GM20431 (cell line): Measurements from ENCODE around the gene HSD11B2.

ENCODE experiments used
- in situ Hi-C: fragments of 300-500 bp; cut with MseI, MboI; formaldehyde crosslinking; loops from one replicate; pipeline ENCODE4 v1.15.0; 2020; ENCODE audit warnings: low sequenced_read_pairs; ENCODE audit not compliant: unreplicated experiment

Gene HSD11B2

DNA sequence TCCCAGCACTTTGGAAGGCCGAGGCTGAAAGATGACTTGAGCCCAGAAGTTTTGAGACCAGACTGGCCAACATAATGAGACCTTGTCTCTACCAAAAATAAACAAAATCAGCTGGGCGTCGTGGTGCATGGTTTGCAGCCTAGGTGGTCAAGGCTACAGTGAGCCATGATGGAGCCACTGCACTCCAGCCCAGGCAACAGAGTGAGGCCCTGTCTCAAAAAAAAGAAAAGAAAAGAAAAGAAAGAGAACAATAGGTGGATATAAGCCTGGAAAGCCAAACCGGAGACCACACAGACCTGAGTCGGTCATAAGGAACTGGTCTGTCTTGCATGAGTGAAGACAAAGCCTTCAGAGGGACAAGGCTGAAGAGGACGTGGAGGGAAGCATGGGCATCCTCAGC lies 35.7 kb downstream of the HSD11B2 start:
- in situ Hi-C loops: no loop called here

DNA sequence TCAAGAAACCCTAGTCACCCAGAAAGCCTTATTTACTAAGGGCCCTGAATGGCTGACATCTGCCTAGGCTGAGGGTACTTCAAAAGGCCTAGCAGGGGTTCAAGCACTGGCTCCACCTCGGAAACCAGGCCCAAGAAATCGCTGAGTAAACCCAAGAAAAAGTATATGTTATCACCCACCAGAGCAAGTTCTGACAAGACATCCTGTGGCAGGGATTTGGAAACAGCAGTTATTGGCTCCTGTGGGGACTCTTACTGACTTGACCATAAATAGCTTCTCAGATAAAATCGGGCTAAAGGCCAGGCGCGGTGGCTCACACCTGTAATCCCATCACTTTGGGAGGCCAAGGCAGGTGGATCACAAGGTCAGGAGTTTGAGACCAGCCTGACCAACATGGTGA lies 37.8 kb downstream of the HSD11B2 start:
- in situ Hi-C loops: no loop called here

DNA sequence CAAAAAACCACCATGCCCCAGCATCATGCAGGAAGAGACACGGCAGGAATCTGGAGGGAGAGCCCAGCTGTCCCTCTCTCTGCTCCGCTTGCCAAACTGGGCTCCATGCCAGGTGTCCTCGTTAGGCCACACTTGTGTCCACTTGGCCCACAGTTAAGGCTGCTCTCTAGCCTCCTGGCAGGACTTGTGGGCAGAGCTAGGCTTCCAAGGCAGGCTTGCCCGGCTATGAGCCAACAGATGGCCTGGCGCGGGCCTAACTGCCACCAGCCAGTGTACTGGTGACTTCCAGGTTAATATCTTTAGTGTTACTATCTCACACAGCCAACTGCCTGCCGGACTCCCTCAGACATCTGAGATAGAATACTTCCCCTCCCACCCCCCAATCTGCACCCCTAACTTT lies 39.4 kb downstream of the HSD11B2 start:
- in situ Hi-C loops: no loop called here

DNA sequence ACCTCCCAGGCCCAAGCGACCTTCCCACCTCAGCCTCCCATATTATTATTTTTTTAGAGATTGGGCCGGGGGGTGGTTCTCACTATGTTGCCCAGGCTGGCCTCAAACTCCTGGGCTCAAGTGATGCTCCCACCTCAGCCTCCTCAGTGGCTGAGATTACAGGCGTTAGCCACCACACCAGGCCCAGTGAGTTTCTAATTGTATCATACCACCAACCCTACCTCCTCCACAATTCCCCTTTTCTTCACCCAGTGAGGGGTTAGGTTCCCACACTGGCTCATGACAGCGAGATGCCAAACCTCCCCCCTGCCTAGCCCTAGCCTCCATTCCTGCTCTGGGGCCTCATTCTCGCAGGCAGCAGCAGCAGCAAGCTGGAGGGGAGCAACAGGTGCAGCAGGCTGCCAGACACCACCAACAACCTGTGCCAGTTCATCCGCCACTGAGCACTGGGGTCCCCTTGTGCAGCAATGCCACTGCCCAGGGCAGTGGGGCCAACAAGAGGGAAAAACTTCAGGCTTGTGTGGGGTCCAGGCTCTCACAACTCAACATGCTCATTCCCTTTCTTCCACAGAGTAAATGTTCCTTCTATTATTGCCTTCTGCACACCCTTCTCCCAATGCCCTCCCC lies 41.0 kb downstream of the HSD11B2 start:
- in situ Hi-C loops: no loop called here

DNA sequence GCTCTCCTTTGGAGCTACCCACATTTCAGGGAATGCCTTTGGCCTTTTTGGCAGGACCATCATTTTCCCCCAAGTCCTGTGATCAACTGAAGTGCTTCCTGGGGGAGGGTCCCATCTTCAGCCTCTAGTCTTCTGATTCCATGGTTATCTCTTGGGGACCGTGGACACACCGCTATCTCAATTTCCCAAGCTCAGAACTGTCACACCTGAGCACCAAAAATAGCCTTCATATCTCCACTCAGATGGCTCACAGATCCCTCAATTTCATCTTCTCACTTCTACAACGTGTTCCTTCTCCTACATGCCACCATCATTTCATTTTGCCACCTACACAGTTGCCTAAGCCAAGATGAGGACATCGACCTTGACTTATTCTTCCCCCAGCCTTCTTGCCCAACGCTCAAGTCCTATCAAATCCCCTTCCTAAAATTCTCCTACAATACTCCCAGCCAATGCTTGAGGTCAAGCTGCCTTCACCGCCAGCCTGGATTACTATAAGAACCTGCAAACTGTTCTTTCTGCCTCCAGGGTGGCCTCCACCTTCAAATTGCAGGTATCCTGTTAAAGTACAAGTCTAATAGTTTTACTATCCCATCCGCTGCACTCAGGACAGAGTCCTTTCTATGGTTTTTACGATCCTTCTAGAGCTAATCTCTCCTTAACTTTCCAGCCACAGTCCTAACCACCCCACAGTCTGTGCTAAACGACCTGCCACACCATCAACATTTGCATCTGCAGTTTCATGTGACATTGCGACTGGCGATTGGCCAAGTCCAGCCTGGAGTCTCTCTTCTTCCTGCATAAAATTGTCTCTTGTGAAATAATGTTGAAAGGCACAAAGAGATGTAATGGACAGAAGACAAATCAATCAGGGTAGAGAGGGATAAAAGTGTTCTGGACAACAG lies 43.9 kb downstream of the HSD11B2 start:
- in situ Hi-C loops: no loop called here

DNA sequence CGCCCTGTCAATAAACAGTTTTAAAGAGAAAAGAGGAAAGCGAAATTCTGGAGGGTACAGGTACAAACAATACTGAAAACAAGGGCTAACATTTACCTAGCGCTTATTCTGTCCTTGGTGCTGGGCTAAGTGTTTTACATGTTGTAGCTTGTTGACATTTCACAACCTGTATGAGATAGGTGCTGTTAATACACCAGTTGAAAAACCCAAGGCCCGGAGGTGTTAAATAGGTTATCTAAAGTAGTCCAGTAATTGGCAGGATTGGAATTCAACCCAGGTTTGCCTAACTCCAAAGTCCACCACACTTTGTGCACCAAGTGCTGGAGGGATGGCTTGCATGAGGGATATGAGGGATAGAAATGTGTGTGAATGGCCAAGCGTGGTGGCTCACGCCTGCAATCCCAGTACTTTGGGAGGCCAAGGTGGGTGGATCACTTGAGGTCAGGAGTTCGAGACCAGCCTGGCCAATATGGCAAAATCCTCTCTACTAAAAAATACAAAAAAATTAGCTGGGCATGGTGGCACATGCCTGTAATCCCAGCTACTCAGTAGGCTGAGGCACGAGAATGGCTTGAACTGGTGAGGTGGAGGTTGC lies 47.1 kb downstream of the HSD11B2 start:
- in situ Hi-C loops: no loop called here

DNA sequence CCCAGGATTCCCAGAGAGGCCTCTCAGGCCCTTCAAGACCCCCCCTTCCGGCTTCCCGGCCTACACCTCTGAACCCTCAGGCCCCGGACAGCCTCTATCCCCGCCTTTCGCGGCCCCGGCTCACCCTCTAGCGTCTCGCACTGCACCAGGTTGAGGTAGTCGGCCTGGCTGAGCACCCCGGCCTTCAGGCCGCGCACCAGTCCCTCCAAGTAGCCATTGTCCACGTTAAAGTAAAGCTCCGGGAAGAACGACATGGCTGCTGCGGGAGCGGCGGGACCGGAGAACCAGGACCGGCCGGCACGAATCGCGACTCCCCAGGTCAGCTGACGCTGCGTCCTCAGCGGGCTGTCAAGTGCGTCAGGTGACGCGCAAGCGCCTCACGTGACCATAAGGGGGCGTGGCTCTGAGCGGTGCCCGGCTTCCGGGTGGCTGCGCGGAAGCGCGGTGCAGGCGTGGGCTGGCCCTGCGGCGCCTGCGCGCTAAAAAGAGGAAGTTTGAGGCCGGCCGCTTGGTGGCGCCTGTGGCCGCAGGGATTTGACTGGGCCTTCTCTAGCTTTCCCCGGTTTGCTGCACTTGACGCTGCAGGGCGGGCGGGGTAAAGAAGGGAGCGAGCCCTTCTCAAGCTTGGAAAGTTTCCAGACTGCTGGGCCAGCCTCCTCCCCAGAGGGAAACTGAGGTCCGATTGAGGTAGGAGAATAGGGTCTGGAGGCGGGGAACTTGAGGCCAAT lies 50.1 kb downstream of the HSD11B2 start, which contains the start of gene ATP6V0D1:
Gene ATP6V0D1, minus strand, starts transcription at position 325 of the 728 bp plus-strand sequence. Its CDS starts 71 bp downstream, at position 254.
- in situ Hi-C loops: no loop called here

DNA sequence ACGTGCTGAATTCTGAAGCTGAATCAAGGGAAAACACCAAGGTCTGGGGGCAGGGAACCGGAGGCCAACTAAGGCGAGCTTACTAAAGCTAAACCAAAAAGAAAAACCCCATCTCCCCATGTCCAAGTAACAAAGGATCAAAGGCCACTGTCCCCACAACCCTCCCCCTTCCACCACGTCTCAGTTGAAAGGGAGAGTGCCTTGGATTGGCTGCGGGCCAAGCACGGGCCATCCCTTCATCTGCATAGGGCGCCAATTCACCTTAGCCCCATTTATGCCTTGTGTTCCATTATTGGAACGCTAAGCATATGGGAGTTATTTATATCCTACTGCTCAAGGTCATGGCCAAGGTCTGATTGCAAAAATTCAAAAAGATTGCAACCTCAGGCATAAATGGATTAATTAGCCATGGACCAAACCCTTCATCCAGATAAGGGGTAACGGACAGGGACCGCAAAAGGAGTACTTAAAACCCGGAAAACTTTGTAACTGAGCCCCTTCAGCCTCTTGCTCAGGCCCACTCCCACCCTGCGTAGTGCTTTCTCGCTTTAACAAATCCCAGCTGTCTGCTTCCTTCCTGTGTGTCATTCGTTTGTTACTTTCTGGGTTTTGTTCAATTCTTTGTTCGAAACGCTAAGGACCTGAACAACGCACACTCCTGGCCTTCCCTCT lies 50.8 kb downstream of the HSD11B2 start:
- in situ Hi-C loops: no loop called here

DNA sequence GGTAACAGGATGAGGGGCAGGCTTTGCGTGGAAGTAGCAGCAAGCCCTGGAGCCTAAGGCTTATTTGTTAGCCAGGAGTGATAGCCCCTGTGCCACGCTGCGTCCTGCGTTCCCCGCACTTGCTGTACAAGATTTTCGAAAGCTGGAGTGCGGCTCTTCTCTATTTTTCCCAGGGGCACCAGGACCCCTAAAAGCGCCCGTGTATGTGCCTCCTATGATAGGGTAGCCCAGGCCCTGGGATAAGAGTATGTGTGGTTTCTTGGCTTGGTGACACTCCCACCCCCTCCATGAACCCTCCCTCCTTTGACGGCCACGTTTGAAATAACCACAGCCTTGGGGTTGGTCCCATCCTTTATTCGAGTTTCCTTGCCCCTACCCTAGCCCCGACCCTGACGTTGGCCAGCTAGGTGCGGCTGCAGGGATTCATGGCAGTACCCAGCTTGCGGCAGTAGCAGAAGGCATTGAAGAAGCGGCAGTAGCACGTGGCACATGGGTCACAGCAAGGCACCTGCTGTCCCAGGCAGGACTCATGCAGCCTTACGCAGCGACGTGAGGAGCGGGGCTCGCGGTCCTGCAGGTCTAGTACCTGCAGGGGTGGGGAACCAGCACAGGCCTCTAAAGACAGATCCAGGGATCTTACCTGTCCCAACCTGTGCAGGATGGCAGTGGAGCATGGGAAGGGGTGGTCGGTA lies 51.5 kb downstream of the HSD11B2 start:
- in situ Hi-C loops: no loop called here

DNA sequence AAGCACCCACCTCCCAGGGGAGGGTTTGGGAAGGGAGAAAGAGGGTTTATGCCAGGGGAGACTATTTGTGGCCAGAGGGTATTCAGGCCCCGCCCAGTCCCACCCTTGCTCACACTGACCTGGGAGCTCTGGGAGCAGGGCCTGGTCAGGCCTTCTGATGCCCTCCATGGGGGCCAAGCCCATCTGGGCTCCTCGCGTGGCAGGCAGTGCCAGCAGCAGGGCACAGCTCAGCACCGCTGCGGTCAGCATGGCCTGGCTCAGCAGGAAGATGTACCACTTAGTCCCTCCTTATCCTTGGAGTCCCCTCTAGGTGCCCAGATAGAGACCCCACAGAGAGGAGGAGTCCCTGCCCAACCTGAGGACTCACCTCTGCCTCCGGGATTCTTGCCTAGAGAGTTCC lies 52.2 kb downstream of the HSD11B2 start, which contains the start of gene AGRP:
Gene AGRP, minus strand, starts transcription at position 398 of the 400 bp plus-strand sequence. Its CDS starts 149 bp downstream, at position 249.
- in situ Hi-C loops: no loop called here

DNA sequence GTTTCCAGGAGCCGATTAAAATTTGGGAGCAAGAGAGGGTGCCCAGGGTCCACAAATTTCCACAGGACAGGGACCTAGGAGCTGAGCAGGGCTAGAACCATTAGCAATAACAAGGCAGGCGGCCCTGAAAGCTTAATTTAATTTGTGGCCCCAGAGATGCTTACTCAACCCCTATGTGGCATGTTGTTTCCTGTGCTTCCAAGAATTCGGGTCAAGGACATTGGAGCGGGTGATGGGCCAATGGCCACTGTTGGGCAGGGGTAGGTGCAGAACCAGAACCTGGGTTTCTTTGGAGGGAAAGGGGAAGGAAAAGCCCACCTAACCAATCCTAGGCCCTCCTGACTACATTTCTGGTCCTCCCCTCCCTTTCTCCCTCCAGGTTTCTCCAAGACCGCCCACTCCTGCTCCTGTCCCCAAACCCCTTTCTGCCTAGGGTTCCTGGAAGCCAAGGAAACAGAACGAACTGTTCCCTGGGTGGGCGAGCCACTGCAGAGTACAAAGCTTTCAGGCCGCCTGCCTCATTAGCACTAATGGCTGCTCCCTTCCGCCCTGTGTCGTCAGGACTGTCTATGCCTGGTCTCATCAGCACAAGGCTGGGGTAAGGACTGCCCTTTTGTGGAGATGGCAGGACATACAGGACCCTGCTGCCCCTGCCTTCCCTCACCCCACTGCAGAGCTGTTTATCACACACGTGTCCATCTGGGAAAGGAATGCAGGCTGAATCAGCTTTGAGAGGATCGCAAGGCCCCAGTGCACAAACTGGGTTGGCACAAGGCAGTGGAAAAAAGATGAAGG lies 53.0 kb downstream of the HSD11B2 start:
- in situ Hi-C loops: no loop called here

DNA sequence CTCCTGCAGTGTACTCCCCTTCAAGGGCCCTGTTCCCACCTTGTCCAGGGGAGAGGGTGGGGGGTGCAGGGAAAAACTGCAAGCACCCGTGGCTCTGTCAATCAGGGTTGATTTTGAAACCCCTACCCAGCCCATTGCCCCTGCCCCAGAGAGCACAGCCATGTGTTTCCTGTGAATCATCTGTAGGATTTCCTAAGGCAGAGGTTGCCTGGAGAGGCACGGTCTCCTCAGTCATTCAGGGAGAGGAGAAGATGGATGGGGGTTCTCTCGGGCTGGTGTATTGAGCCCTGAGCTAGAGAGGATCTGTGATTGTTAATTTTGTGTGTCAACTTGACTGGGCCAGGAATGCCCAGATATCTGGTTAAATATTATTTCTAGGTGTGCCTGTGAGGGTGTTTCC lies 55.9 kb downstream of the HSD11B2 start:
- in situ Hi-C loops: no loop called here
